H1 (cell line): ENCODE data around the gene ZIC5. TPM values are rescaled to one million over a fixed set of nuclear protein-coding genes. Genes with fewer than 3 reads are reported as not detected.

Experiments
- CTCF ChIA-PET: fragments of 300-600 bp; sonication (Branson Sonifier 250); formaldehyde crosslinking; loops from one replicate; lab custom pipeline; 2021; ENCODE audit not compliant: partially characterized antibody; lab: Charles Lee
- POLR2A ChIA-PET: fragments of 300-600 bp; sonication (Branson Sonifier 250); formaldehyde crosslinking; loops from one replicate; lab custom pipeline; 2021; ENCODE audit warnings: inconsistent platforms; ENCODE audit not compliant: partially characterized antibody; lab: Charles Lee
- DNase-seq, 2 experiments: peaks; one replicate each; pipeline versions ENCODE4 v3.0.0 to v3.0.0-alpha.2; 2010 to 2022; ENCODE audit warnings: low spot score in 2 of 2, low read depth in 1 of 2, mixed read lengths in 1 of 2
- FAIRE-seq: peaks from 2 replicates; lab custom pipeline; 2011; peaks lifted over from hg19 to GRCh38; lab: Jason Lieb, UNC
- H2AFZ ChIP-seq: 2 replicates; pipeline ENCODE4 v1.8.1; 2012; ENCODE audit warnings: low read length, inconsistent platforms
- H2AK5ac ChIP-seq: 2 replicates; pipeline ENCODE4 v1.6.1; 2013; ENCODE audit warnings: low read depth, low read length
- H2BK120ac ChIP-seq: replicated peaks from 2 replicates; pipeline ENCODE3; 2013; ENCODE audit warnings: low read depth, low read length, inconsistent platforms
- H2BK12ac ChIP-seq: 2 replicates; pipeline ENCODE4 v1.6.1; 2013; ENCODE audit warnings: low read depth, low read length
- H2BK15ac ChIP-seq: 2 replicates; pipeline ENCODE4 v1.6.1; 2013; ENCODE audit warnings: low read length
- H2BK20ac ChIP-seq: 2 replicates; pipeline ENCODE4 v1.6.1; 2013; ENCODE audit warnings: low read length
- H2BK5ac ChIP-seq: 2 replicates; pipeline ENCODE4 v1.6.1; 2013; ENCODE audit warnings: low read depth, low read length
- H3K14ac ChIP-seq: 2 replicates; pipeline ENCODE4 v1.6.1; 2013; ENCODE audit warnings: inconsistent platforms; ENCODE audit not compliant: insufficient read length
- H3K18ac ChIP-seq: 2 replicates; pipeline ENCODE4 v1.6.1; 2013; ENCODE audit warnings: low read length; ENCODE audit errors: extremely low read depth
- H3K23ac ChIP-seq: 2 replicates; pipeline ENCODE4 v1.6.1; 2013; ENCODE audit warnings: inconsistent platforms; ENCODE audit not compliant: insufficient read length
- H3K23me2 ChIP-seq: 2 replicates; pipeline ENCODE4 v1.6.1; 2013; ENCODE audit warnings: low read depth, low read length
- H3K27ac ChIP-seq: 2 replicates; pipeline ENCODE4 v1.6.1; 2011; ENCODE audit warnings: low read depth, low read length, inconsistent platforms
- H3K27me3 ChIP-seq, 4 experiments: replicated peaks in 1 of 4; 1 replicate in 1 of 4; 2 replicates in 3 of 4; pipeline versions ENCODE4 v1.6.1 to v1.8.1; 2011 to 2013; ENCODE audit warnings: low read length in 3 of 4, mild to moderate bottlenecking in 3 of 4, inconsistent platforms in 2 of 4, mixed read lengths in 2 of 4, moderate library complexity in 1 of 4; ENCODE audit not compliant: control insufficient read depth in 3 of 4, insufficient read depth in 3 of 4; ENCODE audit errors: extremely low read depth in 1 of 4
- H3K36me3 ChIP-seq, 4 experiments: 2 replicates each; pipeline versions ENCODE4 v1.6.1 to v1.8.1; 2011 to 2013; ENCODE audit warnings: mild to moderate bottlenecking in 4 of 4, low read length in 3 of 4, moderate library complexity in 2 of 4, control low read depth in 1 of 4, inconsistent platforms in 1 of 4; ENCODE audit not compliant: insufficient read depth in 4 of 4, control insufficient read depth in 2 of 4
- H3K4ac ChIP-seq: replicated peaks from 2 replicates; pipeline ENCODE3; 2013; ENCODE audit warnings: low read length, low read depth, mixed read lengths, inconsistent platforms; ENCODE audit not compliant: insufficient read length
- H3K4me1 ChIP-seq, 4 experiments: replicated peaks in 1 of 4; 1 replicate in 1 of 4; 2 replicates in 3 of 4; pipeline versions ENCODE4 v1.6.1 to v1.8.1; 2011 to 2013; ENCODE audit warnings: low read length in 3 of 4, inconsistent platforms in 2 of 4, mixed read lengths in 1 of 4; ENCODE audit not compliant: insufficient read depth in 4 of 4, control insufficient read depth in 3 of 4
- H3K4me2 ChIP-seq, 2 experiments: 2 replicates each; pipeline versions ENCODE4 v1.6.1 to v1.8.1; 2011 to 2013; ENCODE audit warnings: low read depth in 2 of 2, low read length in 2 of 2, control low read depth in 1 of 2, inconsistent platforms in 1 of 2, mild to moderate bottlenecking in 1 of 2; ENCODE audit not compliant: insufficient read depth in 1 of 2
- H3K4me3 ChIP-seq, 4 experiments: fragments of 200-600, 300-600 bp in 1 of 4; sonication (generic), shearing (Covaris generic), sonication (Bioruptor Twin) in 1 of 4; 2 replicates each; pipeline versions ENCODE4 v1.5.1 to v1.8.1; 2011 to 2016; ENCODE audit warnings: low read length in 4 of 4, low read depth in 3 of 4, control low read depth in 2 of 4, inconsistent platforms in 2 of 4, mild to moderate bottlenecking in 2 of 4, mixed read lengths in 1 of 4, moderate library complexity in 1 of 4; ENCODE audit not compliant: insufficient read depth in 2 of 4; ENCODE audit errors: extremely low read depth in 1 of 4
- H3K56ac ChIP-seq: replicated peaks from 2 replicates; pipeline ENCODE3; 2013; ENCODE audit warnings: low read depth, mild to moderate bottlenecking, mixed read lengths, low read length, inconsistent platforms; ENCODE audit not compliant: insufficient read length
- H3K79me1 ChIP-seq: 2 replicates; pipeline ENCODE4 v1.6.1; 2013; ENCODE audit warnings: low read depth, low read length, control low read depth
- H3K79me2 ChIP-seq, 2 experiments: 2 replicates each; pipeline versions ENCODE4 v1.6.1 to v1.8.1; 2012 to 2013; ENCODE audit warnings: low read length in 2 of 2, mild to moderate bottlenecking in 2 of 2, inconsistent platforms in 1 of 2; ENCODE audit not compliant: insufficient read depth in 2 of 2, control insufficient read depth in 1 of 2
- H3K9ac ChIP-seq, 4 experiments: replicated peaks in 1 of 4; 1 replicate in 1 of 4; 2 replicates in 3 of 4; pipeline versions ENCODE4 v1.6.1 to v1.8.1; 2011 to 2013; ENCODE audit warnings: low read depth in 3 of 4, low read length in 3 of 4, control low read depth in 2 of 4, mild to moderate bottlenecking in 2 of 4, moderate library complexity in 2 of 4, inconsistent platforms in 1 of 4; ENCODE audit errors: extremely low read depth in 1 of 4
- H3K9me3 ChIP-seq, 2 experiments: 2 replicates each; pipeline versions ENCODE4 v1.6.1 to v1.8.1; 2012 to 2013; ENCODE audit warnings: mild to moderate bottlenecking in 2 of 2, moderate library complexity in 2 of 2, control low read depth in 1 of 2, inconsistent platforms in 1 of 2, low read depth in 1 of 2, low read length in 1 of 2, mixed read lengths in 1 of 2; ENCODE audit not compliant: insufficient read depth in 2 of 2
- H4K20me1 ChIP-seq, 2 experiments: replicated peaks in 1 of 2; 2 replicates each; pipeline versions ENCODE3 to v1.8.1; 2011 to 2013; ENCODE audit warnings: inconsistent platforms in 2 of 2, low read length in 2 of 2, mild to moderate bottlenecking in 1 of 2; ENCODE audit not compliant: insufficient read depth in 2 of 2, control insufficient read depth in 1 of 2
- H4K5ac ChIP-seq: 2 replicates; pipeline ENCODE4 v1.6.1; 2013; ENCODE audit warnings: low read length, low read depth, mixed read lengths, inconsistent platforms; ENCODE audit not compliant: insufficient read length
- H4K8ac ChIP-seq: 2 replicates; pipeline ENCODE4 v1.8.0; 2013; ENCODE audit warnings: mild to moderate bottlenecking, moderate library complexity, low read length, inconsistent platforms; ENCODE audit not compliant: insufficient read depth; ENCODE audit errors: extremely low read depth
- H4K91ac ChIP-seq: replicated peaks from 2 replicates; pipeline ENCODE3; 2013; ENCODE audit warnings: low read length, mixed read lengths, inconsistent platforms; ENCODE audit not compliant: insufficient read length
- ASH2L ChIP-seq: fragments of 200-600, 300-600 bp; sonication (generic); IDR thresholded peaks from one replicate; pipeline ENCODE4 v1.7.1; 2017; ENCODE audit warnings: low read length
- BRCA1 ChIP-seq: IDR thresholded peaks from 2 replicates; pipeline ENCODE4 v1.6.1; 2012; ENCODE audit warnings: low read depth, low read length, improper control_type of control experiment
- CTBP2 ChIP-seq: IDR thresholded peaks from 2 replicates; pipeline ENCODE4 v1.7.0; 2011; ENCODE audit warnings: borderline replicate concordance, mild to moderate bottlenecking, moderate library complexity, mixed read lengths, low read length; ENCODE audit not compliant: insufficient read depth, insufficient read length
- JUN ChIP-seq: IDR thresholded peaks from 2 replicates; pipeline ENCODE4 v1.6.1; 2011; ENCODE audit warnings: low read depth, mild to moderate bottlenecking, improper control_type of control experiment, low read length
- KDM4A ChIP-seq: IDR thresholded peaks from one replicate; pipeline ENCODE4 v1.7.1; 2012; ENCODE audit warnings: low read depth, mild to moderate bottlenecking, moderate library complexity, low read length, inconsistent platforms; ENCODE audit not compliant: severe bottlenecking
- SAP30 ChIP-seq: fragments of 300-600 bp; sonication (generic); IDR thresholded peaks from 2 replicates; pipeline ENCODE4 v1.7.1; 2012; ENCODE audit warnings: low read length, moderate library complexity, mild to moderate bottlenecking, inconsistent platforms; ENCODE audit not compliant: insufficient read depth, insufficient replicate concordance
- SP2 ChIP-seq: IDR thresholded peaks from 2 replicates; pipeline ENCODE4 v1.6.1; 2012; ENCODE audit warnings: mild to moderate bottlenecking, low read length, inconsistent platforms
- SP4 ChIP-seq: IDR thresholded peaks from 2 replicates; pipeline ENCODE4 v1.6.1; 2012; ENCODE audit warnings: low read length, inconsistent platforms
- TBP ChIP-seq: IDR thresholded peaks from 2 replicates; pipeline ENCODE4 v1.6.1; 2011; ENCODE audit warnings: low read depth, low read length, improper control_type of control experiment
- TEAD4 ChIP-seq: IDR thresholded peaks from 2 replicates; pipeline ENCODE4 v1.6.1; 2012; ENCODE audit warnings: low read depth, low read length, inconsistent platforms, mixed read lengths
- YY1 ChIP-seq: IDR thresholded peaks from 2 replicates; pipeline ENCODE4 v1.6.1; 2011; ENCODE audit warnings: low read depth, mild to moderate bottlenecking, low read length
- ZNF274 ChIP-seq: IDR thresholded peaks from 2 replicates; pipeline ENCODE4 v1.7.0; 2012; ENCODE audit warnings: low read length, borderline replicate concordance; ENCODE audit errors: extremely low read depth
- WGBS, 2 experiments: shearing (Covaris generic) in 1 of 2; methylation state at CpG; one replicate each; pipeline versions ENCODE4 v1.1.6 to v1.1.7; 2013 to 2015; ENCODE audit warnings: low lambda C conversion rate in 2 of 2, mixed read lengths in 2 of 2, inconsistent platforms in 1 of 2, low coverage in 1 of 2, missing lambda C conversion rate in 1 of 2; ENCODE audit not compliant: insufficient replicate concordance in 2 of 2, insufficient coverage in 1 of 2, insufficient read length in 1 of 2; ENCODE audit errors: extremely low coverage in 1 of 2, missing lambda C conversion rate in 1 of 2; 5-methylcytosine and 5-hydroxymethylcytosine counted together
- polyA plus RNA-seq, 7 experiments: library from polyadenylated mRNA; depleted of rRNA in 3 of 7; stranded (reverse) in 5 of 7; unstranded in 2 of 7; fragments of >200 nt in 5 of 7; fragments of 200-250 nt in 2 of 7; gene quantifications; 1 replicate in 5 of 7; 2 replicates in 1 of 7; 4 replicates in 1 of 7; pipeline versions ENCODE4 v1.2.1 to v1.2.3, GENCODE V29; 2011 to 2013; ENCODE audit warnings: missing spikeins in 2 of 7, mixed read lengths in 2 of 7
- total RNA-seq: library from RNA; stranded (reverse); fragmentation: NEBNext Ultra II Directional; extraction: Animal tissue kit (Norgen Biotek cat#: 25700); gene quantifications from 2 replicates; pipeline ENCODE4 v1.2.1, GENCODE V29; 2021

The ZIC5 gene
- total and polyA plus RNA-seq, 2 of the 8 experiments (the other 6 are each of a cell fraction or from before 2014, with no cell fraction given), result 14.2 to 52.7 TPM

GRCh38 chr13:99944102-99944501 lies 27.5 kb downstream of the ZIC5 start:
- ChIA-PET POLR2A (interaction anchor here (1.0 to 1.1 kb wide), 2 partner anchors 9 to 12 kb away, joined by 3 to 5 read pairs; no protein-coding TSS in a partner anchor), CTCF (interaction anchor here (0.7 to 1.4 kb wide), 5 partner anchors 9 to 364 kb away, joined by 3 to 6 read pairs (median 4); no protein-coding TSS in a partner anchor)
- DNase-seq (no peak), FAIRE-seq (no peak)
- Histone ChIP-seq H4K5ac (no peak overlapping the region), H3K14ac (no peak overlapping the region), H3K4me2 (no peak overlapping the region), H3K9me3 (no peaks in the 10 kb centered on the region), H3K4me1 (peaks cover 0 to 4% (median 0%) of the 10 kb centered on the region in 4 experiments; a peak in 2 of 7 replicates), H3K79me2 (no peaks in the 10 kb centered on the region), H3K4me3 (no peak overlapping the region), H2AFZ (no peak overlapping the region), H4K20me1 (no peaks in the 10 kb centered on the region), H2BK120ac (no peak overlapping the region), H2BK20ac (no peak overlapping the region), H2BK12ac (no peak overlapping the region), H3K27me3 (no peaks in the 10 kb centered on the region), H3K9ac (no peak overlapping the region), H3K56ac (no peak overlapping the region), H3K27ac (no peak overlapping the region), H2BK15ac (no peak overlapping the region), H3K18ac (no peak overlapping the region), H4K8ac (no peak overlapping the region), H3K4ac (no peak overlapping the region), H2AK5ac (no peak overlapping the region), H3K79me1 (no peaks in the 10 kb centered on the region), H3K23me2 (no peaks in the 10 kb centered on the region), H3K36me3 (no peaks in the 10 kb centered on the region), H4K91ac (no peak overlapping the region), H2BK5ac (no peak overlapping the region), H3K23ac (no peak overlapping the region)
- WGBS, 2 experiments, result 95% methylated on average over 7 of the region's 7 CpGs; no CpG with 5 or more reads in 1 of the 2 experiments
- TF ChIP-seq ZNF274 (no peak), SAP30 (no peak), JUN (no peak), ASH2L (no peak), TEAD4 (no peak), BRCA1 (no peak), KDM4A (no peak), TBP (no peak), CTBP2 (no peak), SP4 (no peak), SP2 (no peak), YY1 (no peak)
